Fibroblast of lung (primary cell): ENCODE data around the gene RTTN.

ENCODE experiments used
- EZH2 ChIP-seq: IDR thresholded peaks from 2 replicates; pipeline ENCODE4 v1.5.1; 2012; ENCODE audit warnings: low read length, control low read depth, mild to moderate bottlenecking; ENCODE audit errors: missing control alignments
- TF ChIP-seq, protein P1 (sequence below), 2 donors: IDR thresholded peaks in 1 of 2; conservative IDR thresholded peaks in 1 of 2; 1 replicate in 1 of 2; 2 replicates in 1 of 2; pipeline ENCODE4 v1.5.1; 2011 to 2012; ENCODE audit warnings: low read length in 2 of 2, control low read depth in 1 of 2, inconsistent platforms in 1 of 2, low read depth in 1 of 2, mild to moderate bottlenecking in 1 of 2

DNA sequence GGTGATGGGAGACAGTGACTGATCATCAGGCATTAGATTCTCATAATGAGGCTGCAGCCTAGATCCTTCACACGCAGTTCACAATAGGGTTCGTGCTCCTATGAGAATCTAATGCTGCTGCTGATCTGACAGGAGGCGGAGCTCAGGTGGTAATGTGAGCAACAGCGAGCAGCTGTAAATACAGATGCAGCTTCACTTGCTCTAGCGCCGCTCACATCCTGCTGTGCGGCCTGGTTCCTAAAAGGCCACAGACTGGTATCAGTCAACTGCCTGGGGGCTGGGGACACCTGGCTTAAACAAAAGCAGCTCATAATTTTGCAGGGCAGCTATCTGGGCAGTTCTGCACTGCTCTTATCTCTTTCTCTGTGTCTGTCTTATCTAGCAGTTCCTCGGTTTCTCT lies 237.4 kb downstream of the RTTN start:
- TF ChIP-seq, protein P1, sequence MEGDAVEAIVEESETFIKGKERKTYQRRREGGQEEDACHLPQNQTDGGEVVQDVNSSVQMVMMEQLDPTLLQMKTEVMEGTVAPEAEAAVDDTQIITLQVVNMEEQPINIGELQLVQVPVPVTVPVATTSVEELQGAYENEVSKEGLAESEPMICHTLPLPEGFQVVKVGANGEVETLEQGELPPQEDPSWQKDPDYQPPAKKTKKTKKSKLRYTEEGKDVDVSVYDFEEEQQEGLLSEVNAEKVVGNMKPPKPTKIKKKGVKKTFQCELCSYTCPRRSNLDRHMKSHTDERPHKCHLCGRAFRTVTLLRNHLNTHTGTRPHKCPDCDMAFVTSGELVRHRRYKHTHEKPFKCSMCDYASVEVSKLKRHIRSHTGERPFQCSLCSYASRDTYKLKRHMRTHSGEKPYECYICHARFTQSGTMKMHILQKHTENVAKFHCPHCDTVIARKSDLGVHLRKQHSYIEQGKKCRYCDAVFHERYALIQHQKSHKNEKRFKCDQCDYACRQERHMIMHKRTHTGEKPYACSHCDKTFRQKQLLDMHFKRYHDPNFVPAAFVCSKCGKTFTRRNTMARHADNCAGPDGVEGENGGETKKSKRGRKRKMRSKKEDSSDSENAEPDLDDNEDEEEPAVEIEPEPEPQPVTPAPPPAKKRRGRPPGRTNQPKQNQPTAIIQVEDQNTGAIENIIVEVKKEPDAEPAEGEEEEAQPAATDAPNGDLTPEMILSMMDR (conservative IDR thresholded peaks at IDR 0.05 in 1 of 2, IDR thresholded peaks at IDR 0.05 in 1 of 2; ENCODE audit: low read depth in 1 of 2, low read length in 2 of 2), result no peak
- TF ChIP-seq EZH2, result no peak
